CD4-positive, alpha-beta T cell treated with Interferon gamma for 1 hour (primary cell): Measurements from ENCODE around the gene SH3RF2.
"Not testable (repeated sequence)": the region's sequence is repeated elsewhere in the genome, so short reads cannot be mapped to it uniquely, and the experiment has no call there.

ENCODE experiments used
- DNase-seq: peaks from one replicate; pipeline ENCODE4 v3.0.0-alpha.2; 2020

SH3RF2 gene

DNA sequence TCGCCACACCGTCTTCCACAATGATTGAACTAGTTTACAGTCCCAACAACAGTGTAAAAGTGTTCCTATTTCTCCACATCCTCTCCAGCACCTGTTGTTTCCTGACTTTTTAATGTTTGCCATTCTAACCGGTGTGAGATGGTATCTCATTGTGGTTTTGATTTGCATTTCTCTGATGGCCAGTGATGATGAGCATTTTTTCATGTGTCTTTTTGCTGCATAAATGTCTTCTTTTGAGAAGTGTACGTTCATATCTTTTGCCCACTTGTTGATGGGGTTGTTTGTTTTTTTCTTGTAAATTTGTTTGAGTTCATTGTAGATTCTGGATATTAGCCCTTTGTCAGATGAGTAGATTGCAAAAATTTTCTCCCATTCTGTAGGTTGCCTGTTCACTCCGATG, 74.1 kb downstream of the SH3RF2 start:
- not testable (repeated sequence) for DNase-seq

GRCh38 chr5:146013761-146014160, 77.4 kb downstream of the SH3RF2 start:
- no peak for DNase-seq

DNA sequence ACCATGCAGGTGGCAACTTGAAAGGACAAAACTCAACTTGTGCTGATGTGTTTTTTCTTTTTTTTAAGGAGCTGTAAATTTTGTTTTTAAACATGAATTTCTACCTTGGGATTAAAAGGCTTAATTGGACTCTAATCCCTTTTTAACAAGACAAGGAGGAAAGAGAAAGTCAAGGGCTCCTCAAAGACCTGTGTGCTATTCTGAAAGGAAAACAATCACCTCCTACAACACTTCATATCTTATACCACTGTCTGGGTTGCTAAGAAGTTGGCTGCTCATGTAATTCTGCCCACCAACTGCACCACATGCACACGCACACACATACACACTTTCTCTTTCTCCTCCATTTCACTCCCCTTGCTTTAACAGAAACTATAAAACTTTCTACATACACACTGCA, 78.6 kb downstream of the SH3RF2 start:
- no peak for DNase-seq

DNA sequence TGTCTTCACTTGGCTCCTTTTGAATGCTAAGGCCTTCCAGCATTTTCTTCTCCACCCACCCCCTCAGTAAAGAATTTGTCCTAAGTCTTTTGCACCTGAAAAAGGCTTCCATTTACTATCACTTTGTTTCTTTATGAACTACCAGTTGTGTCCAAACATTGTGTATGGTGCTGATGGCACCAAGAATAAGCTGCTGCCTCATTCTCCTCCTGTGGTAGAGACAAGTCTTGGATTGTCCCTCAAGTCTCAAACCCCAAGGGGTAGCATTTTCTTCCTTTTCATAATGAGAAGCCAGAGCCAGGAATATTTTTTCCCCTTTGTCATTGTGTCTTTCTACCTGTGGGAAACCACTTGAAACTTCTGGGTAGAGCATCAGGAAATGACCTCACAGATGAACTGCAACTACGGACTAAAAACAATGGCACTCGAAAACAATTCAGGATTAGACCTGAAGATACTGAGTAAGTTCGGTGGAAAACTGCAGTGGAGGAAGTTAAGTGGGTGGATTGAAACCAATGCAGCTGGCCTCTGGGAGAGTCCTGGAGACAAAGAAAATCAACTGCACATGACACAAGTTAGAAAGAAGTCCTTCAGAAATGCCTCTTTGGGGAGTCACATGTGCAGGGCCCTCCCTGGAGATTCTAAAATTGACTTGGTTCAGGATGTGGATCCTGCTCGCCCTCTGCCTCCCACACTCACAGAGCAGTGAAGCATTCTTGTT, 80.5 kb downstream of the SH3RF2 start:
- no peak for DNase-seq

DNA sequence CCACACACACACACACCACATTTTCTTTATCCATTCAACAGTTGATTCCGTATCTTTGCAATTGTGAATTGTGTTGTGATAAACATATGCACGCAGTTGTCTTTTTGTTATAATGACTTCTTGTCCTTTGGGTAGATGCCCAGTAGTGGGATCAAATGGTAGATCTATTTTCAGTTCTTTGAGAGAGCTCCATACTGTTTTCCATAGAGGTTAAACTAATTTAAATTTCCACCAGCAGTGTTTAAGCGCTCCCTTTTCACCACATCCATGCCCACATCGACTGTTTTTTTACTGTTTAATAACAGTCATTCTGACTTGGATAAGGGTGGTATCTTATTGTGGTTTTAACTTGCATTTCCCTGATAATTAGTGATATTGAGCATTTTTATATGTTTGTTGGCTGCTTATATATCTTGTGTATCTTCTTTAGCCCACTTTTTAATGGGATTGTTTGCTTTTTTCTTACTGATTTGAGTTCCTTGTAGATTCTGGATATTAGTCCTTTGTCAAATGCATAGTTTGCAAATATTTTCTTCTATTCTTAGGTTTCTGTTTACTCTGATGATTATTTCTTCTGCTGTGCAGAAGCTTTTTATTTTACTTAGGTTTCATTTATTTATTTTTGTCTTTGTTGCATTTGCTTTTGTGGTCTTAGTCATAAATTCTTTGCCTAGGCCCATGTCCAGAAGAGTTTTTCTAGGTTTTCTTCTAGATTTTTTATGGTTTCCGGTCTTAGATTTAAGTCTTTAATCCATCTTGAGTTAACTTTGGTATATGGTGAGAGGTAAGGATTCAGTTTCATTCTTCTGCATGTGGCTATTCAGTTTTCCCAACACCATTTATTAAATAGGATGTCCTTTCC, 82.4 kb downstream of the SH3RF2 start:
- no peak for DNase-seq

GRCh38 chr5:146020100-146020499, 83.7 kb downstream of the SH3RF2 start:
- no peak for DNase-seq

- DNase-seq, result no peak
Measured at GRCh38 chr5:146024034-146024433, 87.7 kb downstream of the SH3RF2 start.

GRCh38 chr5:146025114-146025680, 88.8 kb downstream of the SH3RF2 start:
- no peak for DNase-seq

DNA sequence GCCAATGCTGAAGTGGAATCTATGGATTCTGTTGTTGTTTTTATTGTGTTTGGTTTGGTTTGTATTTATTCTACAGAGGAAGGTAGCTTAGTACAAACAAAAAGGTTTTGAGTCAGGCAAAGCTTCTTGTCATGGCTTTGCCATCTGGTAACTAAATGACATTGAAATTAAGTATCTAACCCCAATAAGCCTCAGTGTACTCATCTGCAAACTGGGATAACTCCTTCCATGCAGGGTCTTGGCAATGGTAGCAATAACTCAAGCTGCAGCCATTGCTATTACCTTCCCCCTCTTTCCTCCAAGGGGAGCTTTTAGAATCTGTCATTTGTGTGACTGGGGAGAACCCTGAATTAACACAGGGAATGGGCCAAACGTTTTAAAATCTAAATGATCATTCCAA, 89.3 kb downstream of the SH3RF2 start:
- no peak for DNase-seq

DNA sequence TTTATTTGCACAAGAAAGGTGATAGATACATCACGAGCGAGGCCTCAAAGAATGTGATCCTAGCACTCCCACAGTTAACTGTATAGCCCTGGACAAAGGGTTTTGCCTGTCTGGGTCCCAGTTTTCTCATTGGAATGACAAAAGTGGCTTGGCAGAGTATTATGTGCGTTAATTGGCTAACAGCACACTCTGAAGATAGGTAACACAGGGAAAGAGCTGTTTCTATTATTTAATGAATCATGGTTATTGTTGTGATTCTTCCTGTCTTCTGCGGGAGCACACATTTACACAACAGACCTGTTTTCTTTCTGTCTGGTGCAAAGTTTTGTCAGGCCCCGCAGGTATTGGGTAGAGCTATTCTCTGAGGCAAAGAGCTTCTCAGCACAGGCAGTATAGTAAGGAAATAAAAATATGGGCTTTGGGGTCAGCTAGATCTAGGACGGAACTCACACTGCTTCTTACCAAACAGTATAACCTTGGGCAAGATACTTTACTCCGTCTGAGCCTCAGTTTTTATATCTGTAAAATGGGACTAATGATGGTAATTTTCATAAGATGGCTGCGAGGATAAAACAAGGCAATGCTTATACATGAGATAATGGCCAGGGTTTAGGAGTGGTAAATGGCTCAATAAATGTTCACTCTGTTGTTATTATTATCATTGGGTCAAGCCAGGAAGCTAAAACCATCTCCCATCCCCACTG, 90.1 kb downstream of the SH3RF2 start:
- no peak for DNase-seq

GRCh38 chr5:146027751-146028150, 91.4 kb downstream of the SH3RF2 start:
- DNase-seq, result no peak

DNA sequence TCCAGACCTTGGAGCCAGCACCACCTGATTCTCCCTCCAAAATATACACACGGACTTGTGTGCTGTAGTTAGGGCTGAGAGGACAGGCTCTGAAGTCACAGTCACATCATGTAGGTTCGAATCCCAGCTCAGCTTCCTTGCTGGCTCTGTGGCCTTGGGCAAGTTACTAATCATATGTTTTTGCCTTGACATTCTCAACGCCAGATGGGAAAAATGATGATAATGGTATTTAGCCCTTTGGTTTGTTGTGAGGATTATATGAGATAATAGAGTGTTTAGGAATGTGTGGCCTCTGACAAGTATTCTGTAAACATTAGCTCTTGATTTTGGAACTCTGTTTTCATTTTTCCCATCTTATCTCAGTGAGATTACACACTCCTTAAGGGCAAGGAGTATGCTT, 96.5 kb downstream of the SH3RF2 start:
- no peak for DNase-seq

DNA sequence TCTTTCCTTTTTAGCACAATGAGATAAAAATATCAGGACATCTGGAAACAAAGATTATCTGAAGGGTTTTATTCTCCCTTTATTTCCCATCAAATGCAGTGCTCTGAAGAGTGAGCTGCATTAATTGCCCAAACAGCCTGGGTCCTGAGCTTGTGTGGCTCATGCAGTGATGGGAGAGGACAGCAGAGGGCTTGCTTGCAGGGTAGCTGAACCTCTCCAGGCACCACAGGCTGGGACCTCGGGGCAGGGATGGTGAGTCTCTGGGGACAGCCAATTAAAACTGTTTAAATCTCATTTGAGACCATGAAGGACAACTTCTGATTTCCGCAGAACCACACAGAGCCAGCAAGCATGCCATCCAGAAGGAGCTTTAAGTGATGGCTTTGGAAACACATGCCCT, 97.7 kb downstream of the SH3RF2 start:
- DNase-seq, result no peak

DNA sequence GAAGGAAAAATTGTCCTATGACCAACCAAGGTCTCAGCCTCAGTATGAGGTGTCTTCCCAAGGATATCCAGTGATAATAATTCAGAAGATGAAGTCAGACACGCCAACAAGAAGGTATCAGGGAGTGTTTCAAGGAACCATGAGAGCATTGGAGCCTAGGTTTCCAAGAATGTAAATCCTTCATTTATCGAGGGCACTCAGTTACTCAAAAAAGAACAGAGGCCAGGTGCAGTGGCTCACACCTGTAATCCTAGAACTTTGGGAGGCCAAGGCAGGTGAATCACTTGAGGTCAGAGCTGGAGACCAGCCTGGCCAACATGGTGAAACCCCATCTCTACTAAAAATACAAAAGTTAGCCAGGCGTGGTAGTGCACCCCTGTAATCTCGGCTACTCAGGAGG, 98.2 kb downstream of the SH3RF2 start:
- no peak for DNase-seq

GRCh38 chr5:146039420-146039819, 103.0 kb downstream of the SH3RF2 start:
- DNase-seq, result no peak

GRCh38 chr5:146040527-146040926, 104.1 kb downstream of the SH3RF2 start:
- no peak for DNase-seq

DNA sequence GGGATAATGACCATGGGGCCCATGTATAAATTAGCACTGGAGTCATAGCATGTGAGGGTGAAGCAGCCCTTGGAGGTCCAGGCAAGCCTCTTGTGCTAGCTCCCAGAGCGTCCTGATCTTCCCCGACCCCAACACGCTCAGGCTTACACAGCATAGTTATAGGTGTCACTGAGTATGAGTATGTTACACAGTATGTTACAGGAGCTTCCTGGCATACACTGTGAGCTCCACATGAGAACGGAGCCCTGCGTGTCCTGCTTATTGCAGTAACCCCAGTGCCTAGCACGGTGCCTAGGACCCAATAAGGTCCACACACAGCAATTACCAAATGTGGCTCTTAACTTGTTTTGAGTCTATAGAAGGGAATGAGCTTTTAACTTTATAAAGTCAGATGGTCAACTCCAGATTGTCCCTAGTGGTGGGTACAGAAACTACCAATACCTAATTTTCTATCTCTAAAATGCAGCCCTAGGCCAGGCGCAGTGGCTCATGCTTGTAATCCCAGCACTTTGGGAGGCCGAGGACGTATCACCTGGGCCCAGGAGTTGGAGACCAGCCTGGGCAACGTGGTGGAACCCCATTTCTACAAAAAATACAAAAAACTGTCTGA, 104.9 kb downstream of the SH3RF2 start:
- no peak for DNase-seq

DNA sequence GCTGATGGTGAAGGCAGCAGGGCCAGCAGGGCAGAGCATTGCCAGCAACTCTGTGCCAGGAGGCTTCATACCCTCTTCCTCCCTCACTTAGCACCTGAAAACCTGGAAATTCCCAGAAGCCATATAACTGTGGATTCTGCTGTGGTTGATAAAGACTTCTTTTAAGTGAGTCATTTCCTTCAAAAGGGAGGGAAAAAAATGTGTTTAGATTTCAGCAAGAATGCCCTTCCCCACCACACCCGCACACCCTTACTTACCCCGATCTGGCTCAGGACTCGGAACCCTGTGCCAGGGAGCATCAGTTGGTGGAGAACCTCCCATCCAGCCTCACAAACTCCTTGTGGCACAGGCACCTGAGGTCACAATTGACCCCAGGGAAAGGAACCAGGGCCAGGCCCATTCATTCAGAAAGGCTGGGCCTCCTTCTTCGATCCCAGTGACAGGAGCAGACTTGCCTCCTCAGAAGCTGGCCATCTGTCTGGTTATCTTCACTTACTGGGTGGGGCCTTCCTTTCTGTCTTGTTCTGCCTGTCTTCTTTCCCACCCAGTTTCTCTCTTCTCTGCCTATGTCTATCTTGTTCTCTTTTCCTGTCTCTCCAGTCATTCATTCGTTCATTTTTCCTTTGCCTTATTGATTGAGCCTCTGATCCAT, 106.4 kb downstream of the SH3RF2 start:
- no peak for DNase-seq

DNA sequence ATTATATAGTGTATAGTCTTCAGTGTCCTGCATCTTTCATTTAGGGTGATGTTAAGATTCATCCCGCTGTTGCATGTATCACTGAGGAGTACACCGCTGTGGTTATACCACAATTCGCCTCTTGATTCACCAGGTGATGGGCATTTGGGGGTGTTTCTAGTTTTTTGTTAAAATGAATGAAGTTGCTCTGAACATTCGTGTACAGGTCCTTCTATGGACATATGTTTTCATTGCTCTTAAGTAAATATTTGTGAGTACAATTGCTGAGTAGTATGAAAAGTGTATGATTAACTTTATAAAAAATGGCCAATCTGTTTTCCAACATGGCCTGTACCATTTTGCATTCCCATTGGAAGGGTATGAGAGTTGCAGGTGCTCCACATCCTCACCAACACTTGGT, 107.3 kb downstream of the SH3RF2 start:
- DNase-seq, result no peak

GRCh38 chr5:146047396-146047795, 111.0 kb downstream of the SH3RF2 start:
- DNase-seq, result no peak

GRCh38 chr5:146048994-146049703, 112.8 kb downstream of the SH3RF2 start:
- DNase-seq, result no peak

DNA sequence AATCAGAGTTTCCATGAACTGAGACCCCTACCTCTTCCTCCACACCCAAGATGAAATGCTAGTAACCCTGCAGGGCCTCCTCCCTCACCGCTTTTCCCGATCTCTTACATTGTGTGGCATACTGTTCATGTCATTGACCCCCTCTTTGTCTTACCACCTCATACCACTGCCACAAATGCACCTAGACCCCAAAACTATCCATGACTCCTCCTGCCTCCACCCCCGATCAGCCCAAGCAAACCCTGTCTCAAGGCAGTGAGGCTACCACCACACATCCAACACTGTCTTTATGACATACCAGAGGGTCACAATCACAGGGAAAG, 113.3 kb downstream of the SH3RF2 start:
- DNase-seq, result no peak
